ENCODE measurements around the gene CHST12. TPM values are rescaled to one million over a fixed set of nuclear protein-coding genes. Genes with fewer than 3 reads are reported as not detected.

CHST12 gene
- polyA plus RNA-seq, 2 donors, result 6.3 to 6.8 TPM

GRCh38 chr7:2431260-2431867 is 28.0 kb downstream of the CHST12 start:
- 80 to 86% methylated on average over 3 of the region's 3 CpGs for WGBS, 2 donors
- H3K4me1 ChIP-seq (ENCODE audit: control insufficient read depth in 2 of 2, insufficient read depth in 2 of 2, low read length in 1 of 2), result no peaks in the 10 kb centered on the region
- peaks cover 0 to 14% of the 10 kb centered on the region in 2 donors for H3K36me3 ChIP-seq (ENCODE audit: control insufficient read depth in 2 of 2, insufficient read depth in 2 of 2, low read length in 1 of 2)
- H3K9me3 ChIP-seq (ENCODE audit: control insufficient read depth in 2 of 2, insufficient read depth in 1 of 2, low read depth in 1 of 2, low read length in 1 of 2), result no peaks in the 10 kb centered on the region
- H3K27ac ChIP-seq (ENCODE audit: low read depth in 2 of 2, low read length in 1 of 2), result no peak overlapping the region
- no peaks in the 10 kb centered on the region for H3K27me3 ChIP-seq (ENCODE audit: control insufficient read depth in 1 of 2, insufficient read depth in 2 of 2, low read length in 2 of 2)
- H3K4me3 ChIP-seq (ENCODE audit: low read depth in 1 of 2, low read length in 2 of 2), result no peak overlapping the region

DNA sequence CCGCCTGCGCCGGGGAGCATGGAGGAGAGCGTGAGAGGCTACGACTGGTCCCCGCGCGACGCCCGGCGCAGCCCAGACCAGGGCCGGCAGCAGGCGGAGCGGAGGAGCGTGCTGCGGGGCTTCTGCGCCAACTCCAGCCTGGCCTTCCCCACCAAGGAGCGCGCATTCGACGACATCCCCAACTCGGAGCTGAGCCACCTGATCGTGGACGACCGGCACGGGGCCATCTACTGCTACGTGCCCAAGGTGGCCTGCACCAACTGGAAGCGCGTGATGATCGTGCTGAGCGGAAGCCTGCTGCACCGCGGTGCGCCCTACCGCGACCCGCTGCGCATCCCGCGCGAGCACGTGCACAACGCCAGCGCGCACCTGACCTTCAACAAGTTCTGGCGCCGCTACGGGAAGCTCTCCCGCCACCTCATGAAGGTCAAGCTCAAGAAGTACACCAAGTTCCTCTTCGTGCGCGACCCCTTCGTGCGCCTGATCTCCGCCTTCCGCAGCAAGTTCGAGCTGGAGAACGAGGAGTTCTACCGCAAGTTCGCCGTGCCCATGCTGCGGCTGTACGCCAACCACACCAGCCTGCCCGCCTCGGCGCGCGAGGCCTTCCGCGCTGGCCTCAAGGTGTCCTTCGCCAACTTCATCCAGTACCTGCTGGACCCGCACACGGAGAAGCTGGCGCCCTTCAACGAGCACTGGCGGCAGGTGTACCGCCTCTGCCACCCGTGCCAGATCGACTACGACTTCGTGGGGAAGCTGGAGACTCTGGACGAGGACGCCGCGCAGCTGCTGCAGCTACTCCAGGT is 29.7 kb downstream of the CHST12 start:
- H3K27ac ChIP-seq (ENCODE audit: low read depth in 2 of 2, low read length in 1 of 2), result no peak overlapping the region
- no peaks in the 10 kb centered on the region for H3K27me3 ChIP-seq (ENCODE audit: control insufficient read depth in 1 of 2, insufficient read depth in 2 of 2, low read length in 2 of 2)
- H3K36me3 ChIP-seq (ENCODE audit: control insufficient read depth in 2 of 2, insufficient read depth in 2 of 2, low read length in 1 of 2), result peaks cover 0 to 14% of the 10 kb centered on the region in 2 donors
- H3K9me3 ChIP-seq (ENCODE audit: control insufficient read depth in 2 of 2, insufficient read depth in 1 of 2, low read depth in 1 of 2, low read length in 1 of 2), result no peaks in the 10 kb centered on the region
- no peak overlapping the region for H3K4me3 ChIP-seq (ENCODE audit: low read depth in 1 of 2, low read length in 2 of 2)
- WGBS, 2 donors, result 98% methylated on average over 85 of the region's 85 CpGs
- peaks cover 7 to 13% of the 10 kb centered on the region in 2 donors for H3K4me1 ChIP-seq (ENCODE audit: control insufficient read depth in 2 of 2, insufficient read depth in 2 of 2, low read length in 1 of 2)

DNA sequence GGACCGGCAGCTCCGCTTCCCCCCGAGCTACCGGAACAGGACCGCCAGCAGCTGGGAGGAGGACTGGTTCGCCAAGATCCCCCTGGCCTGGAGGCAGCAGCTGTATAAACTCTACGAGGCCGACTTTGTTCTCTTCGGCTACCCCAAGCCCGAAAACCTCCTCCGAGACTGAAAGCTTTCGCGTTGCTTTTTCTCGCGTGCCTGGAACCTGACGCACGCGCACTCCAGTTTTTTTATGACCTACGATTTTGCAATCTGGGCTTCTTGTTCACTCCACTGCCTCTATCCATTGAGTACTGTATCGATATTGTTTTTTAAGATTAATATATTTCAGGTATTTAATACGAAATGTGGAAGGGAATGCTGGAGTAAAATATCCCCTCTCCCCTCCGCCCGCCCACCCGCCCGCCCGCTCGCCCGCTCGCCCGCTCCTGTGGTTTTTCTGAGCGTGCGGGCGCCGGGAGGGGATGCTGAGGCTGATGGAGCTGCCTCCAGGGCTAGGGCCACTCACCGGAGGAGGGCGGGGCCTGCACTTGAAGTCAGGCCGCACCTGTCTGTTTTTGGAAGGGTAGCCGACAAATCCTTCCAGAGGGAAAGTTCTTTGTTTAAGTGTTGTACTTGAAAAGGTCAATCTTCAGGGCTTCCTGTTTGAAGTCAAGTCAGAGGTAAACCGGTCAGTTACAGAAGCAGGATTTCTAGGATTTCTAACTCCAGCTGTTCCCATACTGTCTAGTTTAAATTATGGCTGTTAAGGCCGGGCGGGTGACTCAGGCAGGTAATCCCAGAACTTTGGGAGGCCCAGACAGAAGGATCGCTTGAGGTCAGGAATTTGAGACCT is 30.5 kb downstream of the CHST12 start:
- no peaks in the 10 kb centered on the region for H3K27me3 ChIP-seq (ENCODE audit: control insufficient read depth in 1 of 2, insufficient read depth in 2 of 2, low read length in 2 of 2)
- no peak overlapping the region for H3K27ac ChIP-seq (ENCODE audit: low read depth in 2 of 2, low read length in 1 of 2)
- 94 to 95% methylated on average over 42 of the region's 42 CpGs for WGBS, 2 donors
- H3K9me3 ChIP-seq (ENCODE audit: control insufficient read depth in 2 of 2, insufficient read depth in 1 of 2, low read depth in 1 of 2, low read length in 1 of 2), result no peaks in the 10 kb centered on the region
- H3K4me3 ChIP-seq (ENCODE audit: low read depth in 1 of 2, low read length in 2 of 2), result no peak overlapping the region
- H3K4me1 ChIP-seq (ENCODE audit: control insufficient read depth in 2 of 2, insufficient read depth in 2 of 2, low read length in 1 of 2), result peaks cover 9 to 21% of the 10 kb centered on the region in 2 donors
- peaks cover 0 to 14% of the 10 kb centered on the region in 2 donors for H3K36me3 ChIP-seq (ENCODE audit: control insufficient read depth in 2 of 2, insufficient read depth in 2 of 2, low read length in 1 of 2)

DNA sequence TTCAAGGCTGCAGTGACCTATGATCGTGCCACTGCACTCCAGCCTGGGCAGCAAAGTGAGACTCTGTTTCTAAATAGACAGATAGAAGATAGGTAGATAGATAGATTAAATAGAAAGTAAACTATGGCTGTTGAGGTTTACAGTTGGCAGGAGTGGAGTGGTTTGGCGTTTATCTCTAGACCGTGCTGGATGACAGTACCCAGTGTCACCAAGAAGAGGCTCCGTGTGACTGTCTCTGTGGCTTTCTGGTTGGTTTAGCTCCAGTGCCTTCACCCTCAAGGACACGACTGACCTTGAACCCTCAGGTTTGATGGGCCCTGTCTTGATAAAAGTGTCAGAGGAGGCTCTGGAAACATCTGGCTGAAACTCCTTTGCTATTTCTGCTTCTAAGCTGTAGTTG is 31.7 kb downstream of the CHST12 start:
- Histone ChIP-seq H3K36me3 (ENCODE audit: control insufficient read depth in 2 of 2, insufficient read depth in 2 of 2, low read length in 1 of 2) (peaks cover 0 to 14% of the 10 kb centered on the region in 2 donors), H3K27ac (ENCODE audit: low read depth in 2 of 2, low read length in 1 of 2) (no peak overlapping the region)
- 80 to 88% methylated on average over 5 of the region's 5 CpGs for WGBS, 2 donors

GRCh38 chr7:2436341-2437104 is 33.1 kb downstream of the CHST12 start:
- Histone ChIP-seq H3K27me3 (ENCODE audit: control insufficient read depth in 1 of 2, insufficient read depth in 2 of 2, low read length in 2 of 2) (no peaks in the 10 kb centered on the region), H3K4me3 (ENCODE audit: low read depth in 1 of 2, low read length in 2 of 2) (no peak overlapping the region), H3K36me3 (ENCODE audit: control insufficient read depth in 2 of 2, insufficient read depth in 2 of 2, low read length in 1 of 2) (peaks cover 0 to 14% of the 10 kb centered on the region in 2 donors), H3K4me1 (ENCODE audit: control insufficient read depth in 2 of 2, insufficient read depth in 2 of 2, low read length in 1 of 2) (peaks cover 9 to 35% of the 10 kb centered on the region in 2 donors), H3K9me3 (ENCODE audit: control insufficient read depth in 2 of 2, insufficient read depth in 1 of 2, low read depth in 1 of 2, low read length in 1 of 2) (no peaks in the 10 kb centered on the region), H3K27ac (ENCODE audit: low read depth in 2 of 2, low read length in 1 of 2) (peak overlapping the region in 1 of 2 donors; percentile 27)
- 85 to 86% methylated on average over 25 of the region's 25 CpGs for WGBS, 2 donors

More for the DNA sequence above, 31.7 kb downstream of the CHST12 start:
- H3K27me3 ChIP-seq (ENCODE audit: control insufficient read depth in 1 of 2, insufficient read depth in 2 of 2, low read length in 2 of 2), result no peaks in the 10 kb centered on the region
- no peak overlapping the region for H3K4me3 ChIP-seq (ENCODE audit: low read depth in 1 of 2, low read length in 2 of 2)
- peaks cover 9 to 26% of the 10 kb centered on the region in 2 donors for H3K4me1 ChIP-seq (ENCODE audit: control insufficient read depth in 2 of 2, insufficient read depth in 2 of 2, low read length in 1 of 2)
- H3K9me3 ChIP-seq (ENCODE audit: control insufficient read depth in 2 of 2, insufficient read depth in 1 of 2, low read depth in 1 of 2, low read length in 1 of 2), result no peaks in the 10 kb centered on the region

DNA sequence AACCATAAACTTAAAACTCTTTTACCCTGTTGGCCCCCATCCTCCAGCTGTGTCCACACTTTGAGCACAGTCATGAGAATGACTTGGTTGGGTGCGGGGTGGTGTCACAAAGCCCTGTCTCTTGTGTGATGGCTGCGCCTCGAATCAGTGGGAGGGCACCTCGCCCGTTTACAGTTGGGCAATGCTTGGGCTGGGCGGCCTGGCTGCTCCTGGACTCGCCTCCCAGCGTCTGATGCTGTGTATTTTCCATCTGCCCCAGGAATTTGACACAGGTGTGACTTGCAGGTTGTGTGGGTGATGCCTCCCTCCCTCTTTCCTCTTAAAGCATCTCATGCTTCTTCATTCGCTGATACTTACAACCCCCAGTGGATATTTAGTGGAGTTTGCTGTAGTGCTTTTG is 33.7 kb downstream of the CHST12 start:
- H3K27ac ChIP-seq (ENCODE audit: low read depth in 2 of 2, low read length in 1 of 2), result peak overlapping the region; percentile 76 to 84
- H3K36me3 ChIP-seq (ENCODE audit: control insufficient read depth in 2 of 2, insufficient read depth in 2 of 2, low read length in 1 of 2), result peaks cover 0 to 14% of the 10 kb centered on the region in 2 donors
- H3K9me3 ChIP-seq (ENCODE audit: control insufficient read depth in 2 of 2, insufficient read depth in 1 of 2, low read depth in 1 of 2, low read length in 1 of 2), result no peaks in the 10 kb centered on the region
- H3K4me1 ChIP-seq (ENCODE audit: control insufficient read depth in 2 of 2, insufficient read depth in 2 of 2, low read length in 1 of 2), result peaks cover 9 to 35% of the 10 kb centered on the region in 2 donors
- 58 to 69% methylated on average over 9 of the region's 9 CpGs for WGBS, 2 donors
- no peaks in the 10 kb centered on the region for H3K27me3 ChIP-seq (ENCODE audit: control insufficient read depth in 1 of 2, insufficient read depth in 2 of 2, low read length in 2 of 2)
- H3K4me3 ChIP-seq (ENCODE audit: low read depth in 1 of 2, low read length in 2 of 2), result no peak overlapping the region

GRCh38 chr7:2437537-2438148 is 34.2 kb downstream of the CHST12 start:
- H3K9me3 ChIP-seq (ENCODE audit: control insufficient read depth in 2 of 2, insufficient read depth in 1 of 2, low read depth in 1 of 2, low read length in 1 of 2), result no peaks in the 10 kb centered on the region
- peaks cover 9 to 35% of the 10 kb centered on the region in 2 donors for H3K4me1 ChIP-seq (ENCODE audit: control insufficient read depth in 2 of 2, insufficient read depth in 2 of 2, low read length in 1 of 2)
- H3K4me3 ChIP-seq (ENCODE audit: low read depth in 1 of 2, low read length in 2 of 2), result peak overlapping the region in 1 of 2 donors; percentile 9
- 58 to 70% methylated on average over 16 of the region's 16 CpGs for WGBS, 2 donors
- H3K27ac ChIP-seq (ENCODE audit: low read depth in 2 of 2, low read length in 1 of 2), result peak overlapping the region; percentile 76 to 84
- no peaks in the 10 kb centered on the region for H3K27me3 ChIP-seq (ENCODE audit: control insufficient read depth in 1 of 2, insufficient read depth in 2 of 2, low read length in 2 of 2)
- peaks cover 0 to 11% of the 10 kb centered on the region in 2 donors for H3K36me3 ChIP-seq (ENCODE audit: control insufficient read depth in 2 of 2, insufficient read depth in 2 of 2, low read length in 1 of 2)

- no peaks in the 10 kb centered on the region for H3K9me3 ChIP-seq (ENCODE audit: control insufficient read depth in 2 of 2, insufficient read depth in 1 of 2, low read depth in 1 of 2, low read length in 1 of 2)
- H3K36me3 ChIP-seq (ENCODE audit: control insufficient read depth in 2 of 2, insufficient read depth in 2 of 2, low read length in 1 of 2), result peaks cover 0 to 6% of the 10 kb centered on the region in 2 donors
- WGBS, 2 donors, result 64 to 69% methylated on average over 7 of the region's 7 CpGs
- peak overlapping the region in 1 of 2 donors; percentile 9 for H3K4me3 ChIP-seq (ENCODE audit: low read depth in 1 of 2, low read length in 2 of 2)
- H3K27ac ChIP-seq (ENCODE audit: low read depth in 2 of 2, low read length in 1 of 2), result peak overlapping the region; percentile 76 to 84
- no peaks in the 10 kb centered on the region for H3K27me3 ChIP-seq (ENCODE audit: control insufficient read depth in 1 of 2, insufficient read depth in 2 of 2, low read length in 2 of 2)
- peaks cover 9 to 35% of the 10 kb centered on the region in 2 donors for H3K4me1 ChIP-seq (ENCODE audit: control insufficient read depth in 2 of 2, insufficient read depth in 2 of 2, low read length in 1 of 2)
These were observed 34.8 kb downstream of the CHST12 start for GRCh38 chr7:2438186-2438585.
